HG03457 (cell line): ENCODE measurements around the gene SLC8A3.

Experiments
- ATAC-seq: cut with Tn5 transposase; IDR thresholded peaks from one replicate; pipeline ENCODE4 v1.9.1; 2021; ENCODE audit warnings: moderate number of reproducible peaks; ENCODE audit not compliant: unreplicated experiment

SLC8A3 gene

DNA sequence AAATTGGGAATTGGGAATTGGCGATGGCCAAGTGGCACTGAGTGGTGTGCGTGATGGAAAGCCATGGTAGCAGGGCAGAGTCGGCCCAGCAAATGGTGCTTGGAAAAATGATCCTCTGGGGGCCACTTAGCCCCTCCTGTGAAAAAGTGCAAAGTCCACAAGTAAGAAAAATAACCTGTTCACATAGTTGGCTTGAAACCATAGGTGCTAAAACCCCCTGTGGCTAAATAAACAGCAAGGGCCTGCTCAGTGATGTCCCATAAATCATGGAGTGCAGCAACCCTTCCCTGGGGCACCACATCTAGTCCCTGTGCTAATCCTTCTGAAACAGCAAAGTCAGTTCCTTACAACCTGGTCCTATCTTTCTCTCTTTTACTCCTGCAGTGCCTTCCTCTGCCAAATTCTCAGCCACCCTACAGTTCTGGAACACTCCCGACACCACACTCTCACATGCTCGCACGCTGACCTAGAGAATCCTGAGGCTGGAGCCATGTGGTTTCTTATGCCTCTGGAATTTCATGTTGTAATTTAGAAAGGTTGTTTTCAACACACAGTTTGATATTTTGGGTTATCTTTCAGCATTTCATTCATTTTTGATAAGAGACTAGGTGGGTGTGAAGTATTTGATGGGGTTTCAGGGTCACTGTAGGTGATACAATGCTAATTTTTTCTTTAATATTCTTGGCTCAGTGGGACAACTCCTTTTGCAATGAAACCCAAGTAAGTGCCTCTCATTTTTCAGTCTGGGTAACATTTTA is 186.0 kb downstream of the SLC8A3 start:
- no peak for ATAC-seq

DNA sequence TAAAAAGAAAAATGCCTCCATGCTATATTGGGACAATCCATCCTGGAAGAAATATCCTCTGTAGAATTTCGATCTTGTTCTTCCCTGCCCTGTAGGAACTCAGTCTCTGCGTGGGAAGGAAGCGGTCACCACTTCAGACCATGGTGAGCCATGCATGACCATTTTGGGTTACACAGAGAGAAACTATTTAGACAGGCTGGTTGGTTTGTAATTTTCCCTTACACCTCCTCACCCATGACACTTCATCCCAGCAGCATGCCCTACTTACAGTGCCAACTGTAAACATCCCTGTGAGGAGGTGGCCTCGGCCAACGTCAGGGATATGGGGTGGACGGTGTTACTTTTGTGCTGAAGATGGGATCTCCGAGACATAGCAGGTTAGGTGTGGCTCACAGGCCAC is 188.2 kb downstream of the SLC8A3 start:
- ATAC-seq: no peak

DNA sequence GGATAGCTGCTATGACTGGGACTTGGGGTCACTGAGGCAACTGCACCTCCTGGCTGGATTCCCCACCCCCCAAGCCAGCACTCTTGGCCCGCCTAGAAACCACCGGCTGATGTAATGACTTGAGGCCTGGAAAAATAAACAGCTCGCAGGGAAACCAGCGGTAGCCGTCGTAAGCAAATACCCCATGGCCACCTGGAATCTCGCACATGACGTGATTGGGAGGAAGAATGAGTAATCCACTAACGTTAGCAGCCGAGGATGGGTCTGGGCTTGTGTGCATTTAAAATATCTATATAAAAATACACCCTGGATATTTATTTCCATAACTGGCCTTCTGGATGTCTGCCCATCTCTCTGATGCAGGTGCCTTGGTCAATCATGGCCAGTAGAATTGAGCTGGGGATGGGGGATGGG is 189.5 kb downstream of the SLC8A3 start:
- no peak for ATAC-seq

DNA sequence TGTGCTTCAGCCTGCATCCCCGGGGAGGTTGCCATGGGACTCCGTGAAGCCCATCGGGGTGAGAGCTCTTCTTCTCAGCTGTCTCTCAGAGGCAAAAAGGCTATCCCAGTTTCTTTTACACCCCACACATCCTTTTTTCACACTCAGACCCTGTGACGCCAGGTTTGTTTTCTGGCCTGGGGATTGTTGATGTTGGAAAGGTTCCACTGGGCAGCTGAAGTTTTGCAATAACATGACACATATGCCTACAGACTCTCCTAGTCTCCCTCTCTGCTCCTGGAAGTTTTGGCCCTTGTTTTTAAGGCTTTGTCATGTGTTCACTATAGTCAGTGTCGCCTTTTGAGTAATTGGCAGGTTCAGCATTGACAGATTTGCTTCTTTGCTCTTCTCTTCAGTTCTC is 190.9 kb downstream of the SLC8A3 start:
- ATAC-seq: no peak

DNA sequence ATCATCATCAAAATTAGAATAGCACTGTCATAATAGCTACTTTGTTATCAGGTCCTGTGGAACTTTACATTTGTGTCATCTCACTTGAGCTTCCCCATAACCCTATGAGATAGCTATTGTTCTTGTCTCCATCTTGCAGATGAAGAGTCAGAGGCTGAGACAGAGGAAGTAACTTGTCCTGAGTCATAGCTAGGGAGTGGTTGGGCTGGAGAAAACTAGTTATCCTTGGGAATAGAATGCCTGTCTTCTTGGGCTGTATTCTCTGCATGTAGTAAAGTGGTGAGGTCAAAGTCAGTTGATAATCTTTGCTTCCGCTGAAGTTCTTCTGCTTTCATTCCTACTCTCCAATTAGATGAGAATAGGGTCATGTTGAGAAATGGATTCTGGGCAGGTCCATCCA is 192.5 kb downstream of the SLC8A3 start:
- ATAC-seq: no peak
